AG04450 (cell line): ENCODE measurements around the gene JUNB. TPM values are rescaled to one million over a fixed set of nuclear protein-coding genes. Genes with fewer than 3 reads are reported as not detected.

Experiments used
- CTCF ChIA-PET: fragments of 300-600, 350-600 bp; formaldehyde crosslinking; extraction: SDS; loops from one replicate; lab custom pipeline; 2022; ENCODE audit warnings: antibody characterized with exemption, inconsistent platforms; lab: Charles Lee
- POLR2A ChIA-PET: fragments of 350-600 bp; formaldehyde crosslinking; extraction: SDS; loops from one replicate; lab custom pipeline; 2021; ENCODE audit warnings: antibody characterized with exemption, inconsistent platforms; lab: Yijun Ruan, JAX
- DNase-seq: peaks from one replicate; pipeline ENCODE4 v3.0.0-alpha.2; 2011; ENCODE audit warnings: low read depth, low spot score
- H3K27ac ChIP-seq: one replicate; pipeline ENCODE4 v1.5.1; 2012; ENCODE audit warnings: low read depth, low read length, control low read depth
- H3K27me3 ChIP-seq: one replicate; pipeline ENCODE4 v1.6.0; 2012; ENCODE audit warnings: low read length; ENCODE audit not compliant: control insufficient read depth, insufficient read depth
- H3K4me3 ChIP-seq: 2 replicates; pipeline ENCODE4 v1.5.1; 2011; ENCODE audit warnings: mild to moderate bottlenecking, low read depth, low read length, control low read depth
- H3K9me3 ChIP-seq: 2 replicates; pipeline ENCODE4 v1.5.1; 2012; ENCODE audit warnings: low read length; ENCODE audit not compliant: control insufficient read depth, insufficient read depth
- CTCF ChIP-seq: IDR thresholded peaks from 2 replicates; pipeline ENCODE4 v1.5.1; 2011; ENCODE audit warnings: low read depth, low read length, control low read depth, inconsistent platforms
- polyA plus RNA-seq: library from polyadenylated mRNA; depleted of rRNA; stranded (reverse); fragments of >200 nt; gene quantifications from 2 replicates; pipeline ENCODE4 v1.2.3, GENCODE V29; 2011

The JUNB gene
- polyA plus RNA-seq, 1 experiment: 24.1 TPM

DNA sequence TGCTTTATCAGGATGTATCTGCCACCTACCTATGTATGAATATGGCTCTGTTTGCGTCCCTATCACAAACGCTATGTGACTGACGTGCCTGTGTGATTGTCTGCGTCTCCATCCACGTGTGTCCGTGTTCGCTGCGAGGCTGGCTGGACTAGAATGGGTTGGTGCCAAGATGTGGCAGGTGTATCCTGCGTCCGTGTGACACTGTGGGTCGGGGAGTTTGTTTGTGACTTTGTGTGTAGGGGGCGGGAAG lies 9.2 kb upstream of the JUNB start:
- CTCF ChIA-PET: interaction anchor here (1.0 to 1.9 kb wide), 2 partner anchors 16 to 21 kb away, joined by 4 to 5 read pairs; no protein-coding TSS in a partner anchor
- Histone ChIP-seq H3K27me3 (no peaks in the 10 kb centered on the region), H3K27ac (peak overlapping the region; percentile 75), H3K9me3 (no peaks in the 10 kb centered on the region; the same call in 1 of the 2 replicates), H3K4me3 (peak overlapping the region; percentile 57)
- POLR2A ChIA-PET: interaction anchor here (1.0 to 1.6 kb wide), 2 partner anchors 10 to 24 kb away, joined by 4 to 75 read pairs; partner anchors contain the start of genes JUNB and RNASEH2A
- no peak for TF ChIP-seq CTCF
- DNase-seq: no peak

DNA sequence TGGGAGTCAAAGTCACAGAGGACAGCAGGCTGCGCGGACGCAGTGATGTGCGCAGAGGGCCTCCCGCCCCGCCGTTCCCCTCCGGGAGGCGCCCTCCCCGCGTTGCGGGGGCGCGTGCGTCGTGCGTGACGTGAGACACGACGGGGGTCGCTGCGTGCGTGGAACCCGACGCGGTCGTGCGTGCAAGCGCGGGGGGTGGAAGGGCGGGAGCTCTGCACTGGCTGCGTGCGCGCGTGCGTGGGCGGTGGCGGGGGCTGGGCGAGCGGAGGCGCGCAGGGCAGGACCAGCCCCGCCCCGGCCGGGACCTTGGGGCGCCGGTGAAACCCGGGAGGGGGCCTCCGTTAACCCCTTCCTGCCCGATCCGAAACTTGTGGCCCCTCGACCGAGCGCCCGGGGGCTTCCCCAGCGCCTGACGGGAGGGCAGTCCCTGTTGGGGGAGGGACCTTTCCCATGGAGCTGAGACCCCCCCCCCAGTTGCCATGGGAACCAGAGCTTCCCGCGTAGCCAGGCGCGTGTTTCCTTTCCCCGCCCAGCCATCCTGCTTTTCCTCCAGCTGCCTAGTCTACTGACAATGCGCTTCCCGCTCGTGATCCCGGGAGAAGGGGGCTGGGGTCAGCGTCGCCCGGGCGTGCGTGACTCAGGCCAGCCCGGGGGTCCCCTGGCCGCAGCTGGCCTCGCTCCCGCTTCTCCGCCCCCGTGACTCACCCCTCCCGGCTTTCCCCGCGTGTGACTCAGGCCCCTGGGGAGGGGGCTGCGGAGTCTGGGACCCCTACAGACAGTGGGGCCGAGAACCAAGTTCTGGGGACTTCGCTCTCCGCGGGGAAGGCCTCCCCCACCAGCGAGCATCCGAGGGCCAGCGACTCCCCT lies 8.6 kb upstream of the JUNB start:
- no peak for DNase-seq
- ChIA-PET CTCF (interaction anchor here (0.9 to 1.9 kb wide), 4 partner anchors 16 to 22 kb away, joined by 3 to 6 read pairs (median 4); no protein-coding TSS in a partner anchor), POLR2A (interaction anchor here (1.0 to 1.6 kb wide), 2 partner anchors 9 to 24 kb away, joined by 4 to 75 read pairs; partner anchors contain the start of genes JUNB and RNASEH2A)
- Histone ChIP-seq H3K9me3 (no peaks in the 10 kb centered on the region; the same call in 1 of the 2 replicates), H3K27me3 (no peaks in the 10 kb centered on the region), H3K4me3 (peak overlapping the region; percentile 57), H3K27ac (peak overlapping the region; percentile 83)
- TF ChIP-seq CTCF: no peak

- DNase-seq: no peak
- peak overlapping the region; percentile 57 for H3K4me3 ChIP-seq
- H3K27me3 ChIP-seq: no peaks in the 10 kb centered on the region
- no peak for TF ChIP-seq CTCF
- CTCF ChIA-PET: interaction anchor here (0.9 to 1.9 kb wide), 3 partner anchors 17 to 23 kb away, joined by 3 to 6 read pairs (median 5); no protein-coding TSS in a partner anchor
- H3K27ac ChIP-seq: peak overlapping the region; percentile 83
- H3K9me3 ChIP-seq: no peaks in the 10 kb centered on the region
- POLR2A ChIA-PET: interaction anchor here (1.6 kb wide), 1 partner anchor 9 kb away, joined by 75 read pairs; the partner anchor contains the start of gene JUNB
These were observed 7.9 kb upstream of the JUNB start for GRCh38 chr19:12783291-12783848.

- Histone ChIP-seq H3K4me3 (no peak overlapping the region), H3K27ac (peak overlapping the region; percentile 83), H3K27me3 (no peaks in the 10 kb centered on the region), H3K9me3 (no peaks in the 10 kb centered on the region; the same call in 1 of the 2 replicates)
- DNase-seq: no peak
- CTCF ChIA-PET: interaction anchor here (0.9 kb wide), 1 partner anchor 18 kb away, joined by 6 read pairs; no protein-coding TSS in a partner anchor
- no peak for TF ChIP-seq CTCF
- POLR2A ChIA-PET: interaction anchor here (1.0 kb wide), 1 partner anchor 9 kb away, joined by 3 read pairs; no protein-coding TSS in a partner anchor
These were observed 7.4 kb upstream of the JUNB start for GRCh38 chr19:12783849-12784393.
